GM13976 (cell line): Measurements from ENCODE around the gene CAPG.

ENCODE experiments used
- DNase-seq: peaks from one replicate; pipeline ENCODE4 v3.0.0; 2012; ENCODE audit warnings: low spot score
- CTCF ChIP-seq: IDR thresholded peaks from 2 replicates; pipeline ENCODE4 v1.5.1; 2012; ENCODE audit warnings: borderline replicate concordance, mild to moderate bottlenecking; ENCODE audit not compliant: insufficient read depth; ENCODE audit errors: extremely low read depth, missing control alignments, control extremely low read depth
- in situ Hi-C: fragments of 300-500 bp; cut with MboI; formaldehyde crosslinking; loops from one replicate; pipeline ENCODE4 v1.12.0; 2022; ENCODE audit warnings: low sequenced_read_pairs, mixed read lengths, inconsistent platforms; ENCODE audit not compliant: unreplicated experiment

CAPG gene

GRCh38 chr2:85378257-85378656, 31.9 kb downstream of the CAPG start:
- no peak for DNase-seq
- no peak for TF ChIP-seq CTCF
- in situ Hi-C loops = no loop called here

GRCh38 chr2:85377083-85377482, 33.1 kb downstream of the CAPG start:
- in situ Hi-C loops = no loop called here
- TF ChIP-seq CTCF = no peak
- no peak for DNase-seq

GRCh38 chr2:85376291-85377065, 33.7 kb downstream of the CAPG start:
- TF ChIP-seq CTCF = no peak
- no peak for DNase-seq
- in situ Hi-C loops = no loop called here

GRCh38 chr2:85371045-85371444, 39.1 kb downstream of the CAPG start:
- in situ Hi-C loops = no loop called here
- TF ChIP-seq CTCF = no peak

GRCh38 chr2:85369500-85369899, 40.7 kb downstream of the CAPG start:
- no peak for DNase-seq
- in situ Hi-C loops = no loop called here
- no peak for TF ChIP-seq CTCF

More at GRCh38 chr2:85371045-85371444, 39.1 kb downstream of the CAPG start:
- DNase-seq = no peak

- DNase-seq = no peak
- no peak for TF ChIP-seq CTCF
- in situ Hi-C loops = no loop called here
Observed at GRCh38 chr2:85368921-85369320, 41.2 kb downstream of the CAPG start.
